ENCODE measurements around the gene MROH7. TPM values are rescaled to one million over a fixed set of nuclear protein-coding genes. Genes with fewer than 3 reads are reported as not detected.

Gene MROH7
- total RNA-seq, 1 experiment from 2014 or later, result 0.13 TPM

GRCh38 chr1:54741531-54741930 is 99.9 kb downstream of the MROH7 start:
- TF ChIP-seq STAT6 (CRISPR knock-in tag; conservative IDR thresholded peaks at IDR 0.05; ENCODE audit: low read depth), result no peak
- Mint-ChIP-seq H3K27ac (no peak overlapping the region), H3K4me1 (no peaks in the 10 kb centered on the region), H3K27me3 (ENCODE audit: low read depth) (no peaks in the 10 kb centered on the region), H3K9me3 (peaks cover 6% of the 10 kb centered on the region), H3K4me3 (no peak overlapping the region), H3K36me3 (peaks cover 44% of the 10 kb centered on the region)
- CTCF ChIA-PET, result interaction anchor here (1.3 kb wide), 1 partner anchor 50 kb away, joined by 4 read pairs; no protein-coding TSS in a partner anchor
- no peak for DNase-seq (ENCODE audit: low spot score)
- ATAC-seq, result no peak
- POLR2A ChIA-PET, result no interaction called here

- ChIA-PET POLR2A (no interaction called here), CTCF (interaction anchor here (1.3 kb wide), 1 partner anchor 50 kb away, joined by 4 read pairs; no protein-coding TSS in a partner anchor)
- H3K27ac Mint-ChIP-seq, result no peak overlapping the region
- H3K9me3 Mint-ChIP-seq, result peaks cover 6% of the 10 kb centered on the region
- no peaks in the 10 kb centered on the region for H3K4me1 Mint-ChIP-seq
- TF ChIP-seq ATF1 (CRISPR knock-in tag; IDR thresholded peaks at IDR 0.05) (no peak), ZNF512 (CRISPR knock-in tag; IDR thresholded peaks at IDR 0.05; ENCODE audit: borderline replicate concordance) (no peak), CREB1 (CRISPR knock-in tag; IDR thresholded peaks at IDR 0.05) (no peak)
- no peak overlapping the region for H3K4me3 Mint-ChIP-seq
- no peak for ATAC-seq
- H3K27me3 Mint-ChIP-seq (ENCODE audit: low read depth), result no peaks in the 10 kb centered on the region; the same call in 1 of the 2 replicates
- H3K36me3 Mint-ChIP-seq, result peaks cover 37% of the 10 kb centered on the region
- no peak for DNase-seq (ENCODE audit: low spot score)
These were observed 100.7 kb downstream of the MROH7 start for GRCh38 chr1:54742282-54742681.

- H3K4me1 Mint-ChIP-seq, result no peaks in the 10 kb centered on the region
- H3K27ac Mint-ChIP-seq, result no peak overlapping the region
- peaks cover 27% of the 10 kb centered on the region for H3K36me3 Mint-ChIP-seq
- no peak overlapping the region for H3K4me3 Mint-ChIP-seq
- peaks cover 6% of the 10 kb centered on the region for H3K9me3 Mint-ChIP-seq
- H3K27me3 Mint-ChIP-seq (ENCODE audit: low read depth), result no peaks in the 10 kb centered on the region; the same call in 1 of the 2 replicates
- POLR2A ChIA-PET, result no interaction called here
- CTCF ChIA-PET, result no interaction called here
- no peak; the same call in 1 of the 2 replicates for ATAC-seq
- no peak for DNase-seq (ENCODE audit: low spot score)
- no peak for TF ChIP-seq ARID4B (CRISPR knock-in tag; IDR thresholded peaks at IDR 0.05; ENCODE audit: borderline replicate concordance)
- no peak for TF ChIP-seq NR1H2 (CRISPR knock-in tag; IDR thresholded peaks at IDR 0.05)
- no peak for TF ChIP-seq ZNF219 (CRISPR knock-in tag; IDR thresholded peaks at IDR 0.05; ENCODE audit: borderline replicate concordance)
- TF ChIP-seq TCF7 (CRISPR knock-in tag; IDR thresholded peaks at IDR 0.05; ENCODE audit: low read depth), result no peak
- no peak for TF ChIP-seq ZNF138 (CRISPR knock-in tag; conservative IDR thresholded peaks at IDR 0.05)
- TF ChIP-seq ATF1 (CRISPR knock-in tag; IDR thresholded peaks at IDR 0.05), result no peak
- TF ChIP-seq MXD4 (CRISPR knock-in tag; IDR thresholded peaks at IDR 0.05; ENCODE audit: borderline replicate concordance), result no peak
- TF ChIP-seq ZNF317 (CRISPR knock-in tag; IDR thresholded peaks at IDR 0.05; ENCODE audit: borderline replicate concordance, low read depth), result no peak
- no peak for TF ChIP-seq SMAD4 (CRISPR knock-in tag; IDR thresholded peaks at IDR 0.05)
- TF ChIP-seq ZNF425 (CRISPR knock-in tag; conservative IDR thresholded peaks at IDR 0.05), result no peak
- no peak for TF ChIP-seq GTF2I (CRISPR knock-in tag; conservative IDR thresholded peaks at IDR 0.05)
- TF ChIP-seq TEAD1 (CRISPR knock-in tag; IDR thresholded peaks at IDR 0.05), result no peak
- TF ChIP-seq EMX1 (CRISPR knock-in tag; IDR thresholded peaks at IDR 0.05), result no peak
- no peak for TF ChIP-seq FOXJ3 (CRISPR knock-in tag; IDR thresholded peaks at IDR 0.05; ENCODE audit: borderline replicate concordance)
- TF ChIP-seq TEAD4 (CRISPR knock-in tag; IDR thresholded peaks at IDR 0.05), result no peak
- no peak for TF ChIP-seq SP1 (CRISPR knock-in tag; conservative IDR thresholded peaks at IDR 0.05)
- no peak for TF ChIP-seq HMGA2 (CRISPR knock-in tag; IDR thresholded peaks at IDR 0.05)
These were observed 102.0 kb downstream of the MROH7 start for GRCh38 chr1:54743416-54744226.

Measured in WTC11 (cell line).